HUES48 (cell line): Measurements from ENCODE around the gene ZNF280D.
"Not testable (repeated sequence)": the region's sequence is repeated elsewhere in the genome, so short reads cannot be mapped to it uniquely, and the experiment has no call there.

ENCODE experiments used
- H3K27ac ChIP-seq: one replicate; pipeline ENCODE4 v1.7.0; 2013; ENCODE audit warnings: low read depth, low read length, inconsistent platforms
- H3K27me3 ChIP-seq: 2 replicates; pipeline ENCODE4 v1.6.1; 2013; ENCODE audit warnings: mild to moderate bottlenecking, low read length; ENCODE audit not compliant: control insufficient read depth, insufficient read depth
- H3K36me3 ChIP-seq: 2 replicates; pipeline ENCODE4 v1.6.1; 2013; ENCODE audit warnings: low read length; ENCODE audit not compliant: control insufficient read depth, insufficient read depth
- H3K4me1 ChIP-seq: 2 replicates; pipeline ENCODE4 v1.6.1; 2013; ENCODE audit warnings: mild to moderate bottlenecking, low read length; ENCODE audit not compliant: control insufficient read depth, insufficient read depth
- H3K4me3 ChIP-seq: 2 replicates; pipeline ENCODE4 v1.5.1; 2013; ENCODE audit warnings: mild to moderate bottlenecking, low read depth, low read length
- H3K9ac ChIP-seq: 2 replicates; pipeline ENCODE4 v1.6.1; 2013; ENCODE audit warnings: mild to moderate bottlenecking, low read depth, low read length, moderate library complexity
- H3K9me3 ChIP-seq: 2 replicates; pipeline ENCODE4 v1.6.1; 2013; ENCODE audit warnings: low read length; ENCODE audit not compliant: control insufficient read depth, insufficient read depth

Gene ZNF280D

GRCh38 chr15:56718560-56718959 is 14.7 kb downstream of the ZNF280D start:
- Histone ChIP-seq H3K27ac (no peak overlapping the region), H3K36me3 (no peaks in the 10 kb centered on the region), H3K27me3 (no peaks in the 10 kb centered on the region), H3K9ac (no peak overlapping the region), H3K4me3 (no peak overlapping the region), H3K4me1 (peaks cover 11% of the 10 kb centered on the region), H3K9me3 (no peaks in the 10 kb centered on the region)

GRCh38 chr15:56716334-56716733 is 17.0 kb downstream of the ZNF280D start:
- no peak overlapping the region for H3K27ac ChIP-seq
- no peak overlapping the region for H3K4me3 ChIP-seq
- H3K9ac ChIP-seq: no peak overlapping the region
- peaks cover 11% of the 10 kb centered on the region for H3K4me1 ChIP-seq
- no peaks in the 10 kb centered on the region for H3K9me3 ChIP-seq
- no peaks in the 10 kb centered on the region for H3K36me3 ChIP-seq
- no peaks in the 10 kb centered on the region for H3K27me3 ChIP-seq

- H3K9me3 ChIP-seq: no peaks in the 10 kb centered on the region
- peaks cover 11% of the 10 kb centered on the region for H3K4me1 ChIP-seq
- H3K4me3 ChIP-seq: no peak overlapping the region
- H3K27ac ChIP-seq: no peak overlapping the region
- H3K9ac ChIP-seq: no peak overlapping the region
- H3K27me3 ChIP-seq: no peaks in the 10 kb centered on the region
- H3K36me3 ChIP-seq: no peaks in the 10 kb centered on the region
Measured at GRCh38 chr15:56715220-56715619, 18.1 kb downstream of the ZNF280D start.

- H3K27me3 ChIP-seq, H3K9ac ChIP-seq, H3K27ac ChIP-seq, H3K36me3 ChIP-seq, H3K9me3 ChIP-seq, H3K4me1 ChIP-seq, H3K4me3 ChIP-seq: not testable (repeated sequence)
Measured at GRCh38 chr15:56709502-56709901, 23.8 kb downstream of the ZNF280D start.

GRCh38 chr15:56699743-56700142 is 33.6 kb downstream of the ZNF280D start:
- H3K9ac ChIP-seq: no peak overlapping the region
- H3K27me3 ChIP-seq: no peaks in the 10 kb centered on the region
- no peaks in the 10 kb centered on the region for H3K4me1 ChIP-seq
- peaks cover 24% of the 10 kb centered on the region for H3K36me3 ChIP-seq
- no peak overlapping the region for H3K27ac ChIP-seq
- H3K4me3 ChIP-seq: no peak overlapping the region
- no peaks in the 10 kb centered on the region for H3K9me3 ChIP-seq

- Histone ChIP-seq H3K4me1 (no peaks in the 10 kb centered on the region), H3K9me3 (no peaks in the 10 kb centered on the region), H3K36me3 (peaks cover 18% of the 10 kb centered on the region), H3K9ac (no peak overlapping the region), H3K27ac (no peak overlapping the region), H3K4me3 (no peak overlapping the region), H3K27me3 (no peaks in the 10 kb centered on the region)
Measured at GRCh38 chr15:56698270-56698669, 35.0 kb downstream of the ZNF280D start.

GRCh38 chr15:56693761-56694160 is 39.5 kb downstream of the ZNF280D start:
- Histone ChIP-seq H3K36me3 (no peaks in the 10 kb centered on the region), H3K27ac (no peak overlapping the region), H3K9me3 (no peaks in the 10 kb centered on the region), H3K4me3 (no peak overlapping the region), H3K4me1 (peaks cover 2% of the 10 kb centered on the region; the same call in 1 of the 2 replicates), H3K27me3 (no peaks in the 10 kb centered on the region), H3K9ac (no peak overlapping the region)

GRCh38 chr15:56690733-56691132 is 42.6 kb downstream of the ZNF280D start:
- H3K9me3 ChIP-seq: no peaks in the 10 kb centered on the region
- H3K36me3 ChIP-seq: no peaks in the 10 kb centered on the region
- no peak overlapping the region for H3K4me3 ChIP-seq
- H3K4me1 ChIP-seq: peaks cover 2% of the 10 kb centered on the region; the same call in 1 of the 2 replicates
- H3K9ac ChIP-seq: no peak overlapping the region
- H3K27me3 ChIP-seq: no peaks in the 10 kb centered on the region
- H3K27ac ChIP-seq: no peak overlapping the region

GRCh38 chr15:56683908-56684307 is 49.4 kb downstream of the ZNF280D start:
- H3K4me3 ChIP-seq: no peak overlapping the region
- H3K9ac ChIP-seq: no peak overlapping the region
- no peaks in the 10 kb centered on the region for H3K27me3 ChIP-seq
- peaks cover 5% of the 10 kb centered on the region; the same call in 1 of the 2 replicates for H3K4me1 ChIP-seq
- no peaks in the 10 kb centered on the region for H3K9me3 ChIP-seq
- no peak overlapping the region for H3K27ac ChIP-seq
- H3K36me3 ChIP-seq: no peaks in the 10 kb centered on the region

- Histone ChIP-seq H3K4me1 (peaks cover 5% of the 10 kb centered on the region; the same call in 1 of the 2 replicates), H3K9me3 (no peaks in the 10 kb centered on the region), H3K9ac (no peak overlapping the region), H3K4me3 (no peak overlapping the region), H3K27ac (no peak overlapping the region), H3K27me3 (no peaks in the 10 kb centered on the region), H3K36me3 (no peaks in the 10 kb centered on the region)
Measured at GRCh38 chr15:56681113-56681512, 52.2 kb downstream of the ZNF280D start.

- H3K36me3 ChIP-seq: no peaks in the 10 kb centered on the region
- H3K4me1 ChIP-seq: peaks cover 5% of the 10 kb centered on the region; the same call in 1 of the 2 replicates
- no peak overlapping the region for H3K9ac ChIP-seq
- H3K27me3 ChIP-seq: no peaks in the 10 kb centered on the region
- H3K4me3 ChIP-seq: no peak overlapping the region
- no peaks in the 10 kb centered on the region for H3K9me3 ChIP-seq
- H3K27ac ChIP-seq: no peak overlapping the region
Measured at GRCh38 chr15:56679225-56679624, 54.1 kb downstream of the ZNF280D start.

- H3K36me3 ChIP-seq: no peaks in the 10 kb centered on the region
- no peaks in the 10 kb centered on the region for H3K27me3 ChIP-seq
- no peak overlapping the region for H3K27ac ChIP-seq
- no peak overlapping the region for H3K9ac ChIP-seq
- H3K9me3 ChIP-seq: no peaks in the 10 kb centered on the region
- H3K4me1 ChIP-seq: peaks cover 5% of the 10 kb centered on the region; the same call in 1 of the 2 replicates
- no peak overlapping the region for H3K4me3 ChIP-seq
Measured at GRCh38 chr15:56678571-56678970, 54.7 kb downstream of the ZNF280D start.
